Osteoblast (primary cell): ENCODE measurements around the gene MAGEA9B. TPM values are rescaled to one million over a fixed set of nuclear protein-coding genes. Genes with fewer than 3 reads are reported as not detected.
"Not testable (repeated sequence)": the region's sequence is repeated elsewhere in the genome, so short reads cannot be mapped to it uniquely, and the experiment has no call there.

ENCODE experiments used
- DNase-seq: peaks from one replicate; pipeline ENCODE4 v3.0.0; 2011; ENCODE audit warnings: low spot score, mixed read lengths; ENCODE audit not compliant: insufficient read length; ENCODE audit errors: missing footprints
- H2AFZ ChIP-seq: 2 replicates; pipeline ENCODE4 v1.6.0; 2011; ENCODE audit warnings: mild to moderate bottlenecking, low read length
- H3K27ac ChIP-seq: 2 replicates; pipeline ENCODE4 v1.5.1; 2011; ENCODE audit warnings: mild to moderate bottlenecking, low read depth, low read length, moderate library complexity
- H3K27me3 ChIP-seq: 2 replicates; pipeline ENCODE4 v1.6.0; 2012; ENCODE audit warnings: mild to moderate bottlenecking, control low read depth, inconsistent platforms, low read length, moderate library complexity; ENCODE audit not compliant: insufficient read depth
- H3K36me3 ChIP-seq: 2 replicates; pipeline ENCODE4 v1.5.1; 2011; ENCODE audit warnings: mild to moderate bottlenecking, low read length, control low read depth, moderate library complexity; ENCODE audit not compliant: insufficient read depth
- H3K4me1 ChIP-seq: 2 replicates; pipeline ENCODE4 v1.5.1; 2011; ENCODE audit warnings: mild to moderate bottlenecking, low read length, control low read depth, moderate library complexity; ENCODE audit not compliant: insufficient read depth
- H3K4me2 ChIP-seq: 2 replicates; pipeline ENCODE4 v1.6.0; 2011; ENCODE audit warnings: mild to moderate bottlenecking, low read length; ENCODE audit not compliant: insufficient read depth
- H3K4me3 ChIP-seq: fragments of 200-600 bp; sonication (generic); 3 replicates; pipeline ENCODE4 v1.5.1; 2012; ENCODE audit warnings: mild to moderate bottlenecking, low read length, inconsistent platforms; ENCODE audit not compliant: insufficient read depth
- H3K79me2 ChIP-seq: 2 replicates; pipeline ENCODE4 v1.6.0; 2012; ENCODE audit warnings: mild to moderate bottlenecking, low read length, control low read depth, inconsistent platforms; ENCODE audit not compliant: insufficient read depth
- H3K9me3 ChIP-seq: 2 replicates; pipeline ENCODE4 v1.5.1; 2011; ENCODE audit warnings: low read depth, low read length, control low read depth
- H4K20me1 ChIP-seq: 2 replicates; pipeline ENCODE4 v1.6.0; 2012; ENCODE audit warnings: mild to moderate bottlenecking, low read length, control low read depth; ENCODE audit not compliant: insufficient read depth
- total RNA-seq: library from RNA; depleted of rRNA; stranded (reverse); fragments of >200 nt; gene quantifications from 2 replicates; pipeline ENCODE4 v1.2.3, GENCODE V29; 2012
- TF ChIP-seq, protein P1 (sequence below): IDR thresholded peaks from 2 replicates; pipeline ENCODE4 v1.5.1; 2011; ENCODE audit warnings: mild to moderate bottlenecking, low read depth, low read length, moderate library complexity; ENCODE audit errors: extremely low read depth

Gene MAGEA9B
- total RNA-seq, 1 donor, result not detected

DNA sequence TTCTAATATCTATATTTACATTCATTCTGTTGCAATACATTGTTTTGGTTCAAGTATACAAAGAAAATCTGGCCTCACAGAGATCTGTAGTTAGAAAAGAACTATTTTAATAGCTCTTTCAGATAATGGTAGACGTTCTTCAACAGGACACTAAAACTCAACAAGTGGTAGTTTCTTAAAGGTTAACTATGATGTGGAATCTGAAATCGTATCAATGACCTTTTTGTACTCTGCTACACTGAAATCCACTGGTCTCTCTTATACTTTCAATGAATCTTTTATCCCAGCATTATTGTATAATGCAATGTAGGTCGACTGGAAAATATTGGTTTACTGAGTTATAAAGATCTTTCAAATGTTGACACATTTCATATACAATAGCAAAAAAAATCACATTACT is 31.6 kb upstream of the MAGEA9B start:
- Histone ChIP-seq H3K4me3 (no peak overlapping the region), H3K27ac (no peak overlapping the region), H3K4me1 (no peaks in the 10 kb centered on the region), H4K20me1 (no peaks in the 10 kb centered on the region), H3K27me3 (no peaks in the 10 kb centered on the region), H2AFZ (no peak overlapping the region), H3K9me3 (no peaks in the 10 kb centered on the region), H3K79me2 (peaks cover 27% of the 10 kb centered on the region), H3K36me3 (no peaks in the 10 kb centered on the region), H3K4me2 (no peak overlapping the region)
- TF ChIP-seq, protein P1, sequence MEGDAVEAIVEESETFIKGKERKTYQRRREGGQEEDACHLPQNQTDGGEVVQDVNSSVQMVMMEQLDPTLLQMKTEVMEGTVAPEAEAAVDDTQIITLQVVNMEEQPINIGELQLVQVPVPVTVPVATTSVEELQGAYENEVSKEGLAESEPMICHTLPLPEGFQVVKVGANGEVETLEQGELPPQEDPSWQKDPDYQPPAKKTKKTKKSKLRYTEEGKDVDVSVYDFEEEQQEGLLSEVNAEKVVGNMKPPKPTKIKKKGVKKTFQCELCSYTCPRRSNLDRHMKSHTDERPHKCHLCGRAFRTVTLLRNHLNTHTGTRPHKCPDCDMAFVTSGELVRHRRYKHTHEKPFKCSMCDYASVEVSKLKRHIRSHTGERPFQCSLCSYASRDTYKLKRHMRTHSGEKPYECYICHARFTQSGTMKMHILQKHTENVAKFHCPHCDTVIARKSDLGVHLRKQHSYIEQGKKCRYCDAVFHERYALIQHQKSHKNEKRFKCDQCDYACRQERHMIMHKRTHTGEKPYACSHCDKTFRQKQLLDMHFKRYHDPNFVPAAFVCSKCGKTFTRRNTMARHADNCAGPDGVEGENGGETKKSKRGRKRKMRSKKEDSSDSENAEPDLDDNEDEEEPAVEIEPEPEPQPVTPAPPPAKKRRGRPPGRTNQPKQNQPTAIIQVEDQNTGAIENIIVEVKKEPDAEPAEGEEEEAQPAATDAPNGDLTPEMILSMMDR, result no peak
- no peak for DNase-seq

DNA sequence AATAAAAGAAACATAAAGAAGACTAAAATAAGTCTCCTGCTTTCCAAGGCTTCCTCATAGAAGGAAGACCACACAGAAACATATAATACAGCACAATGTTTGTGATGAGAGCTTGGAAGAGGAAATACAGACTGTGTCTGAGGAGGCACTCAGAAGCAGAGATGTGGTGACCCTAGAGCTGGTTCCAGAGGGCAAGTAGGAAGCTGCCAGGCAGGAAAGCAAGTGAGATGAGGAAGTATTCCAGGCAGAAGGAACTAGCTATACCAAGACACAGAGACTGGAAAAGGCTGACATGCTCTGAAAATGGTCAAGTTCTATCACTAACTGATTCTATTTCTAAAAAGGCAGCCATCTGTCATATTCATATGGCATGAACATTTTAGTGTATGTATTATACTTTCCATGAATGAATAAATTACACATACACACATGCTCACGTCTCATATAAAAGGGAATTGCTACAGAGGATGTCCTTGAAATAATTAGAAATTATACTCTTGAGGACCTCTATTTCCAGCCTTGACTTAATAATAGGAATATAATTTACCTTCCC is 24.4 kb upstream of the MAGEA9B start:
- Histone ChIP-seq H3K4me1 (no peaks in the 10 kb centered on the region), H3K27me3 (no peaks in the 10 kb centered on the region), H4K20me1 (no peaks in the 10 kb centered on the region), H3K4me3 (no peak overlapping the region), H3K4me2 (no peak overlapping the region), H3K9me3 (no peaks in the 10 kb centered on the region), H2AFZ (no peak overlapping the region), H3K36me3 (no peaks in the 10 kb centered on the region), H3K79me2 (peaks cover 16% of the 10 kb centered on the region), H3K27ac (no peak overlapping the region)
- TF ChIP-seq, protein P1, result no peak
- DNase-seq, result no peak

DNA sequence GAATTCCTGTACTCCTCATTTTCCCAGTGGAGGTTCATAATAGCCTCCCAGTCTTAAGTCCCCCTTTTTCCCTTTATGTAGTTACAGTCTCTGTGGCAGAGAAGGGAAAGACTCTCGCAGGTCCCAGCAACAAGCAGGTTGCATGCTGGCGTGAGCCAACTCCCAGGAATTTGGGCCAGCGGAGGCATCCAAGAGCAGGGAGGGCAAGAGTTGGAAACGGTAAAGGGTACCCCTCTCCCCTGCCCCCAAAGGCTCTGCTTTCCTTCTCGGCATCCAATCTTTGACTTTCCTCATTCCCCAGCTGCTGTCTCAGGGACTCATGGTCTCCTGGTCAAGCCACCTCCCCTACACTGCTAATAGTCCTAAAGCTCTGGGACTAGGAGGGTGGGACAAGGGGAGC is 23.3 kb upstream of the MAGEA9B start:
- Histone ChIP-seq H3K9me3 (no peaks in the 10 kb centered on the region), H3K36me3 (no peaks in the 10 kb centered on the region), H3K27me3 (no peaks in the 10 kb centered on the region), H3K4me1 (no peaks in the 10 kb centered on the region), H3K79me2 (peaks cover 8% of the 10 kb centered on the region), H4K20me1 (no peaks in the 10 kb centered on the region), H2AFZ (no peak overlapping the region), H3K27ac (no peak overlapping the region), H3K4me3 (no peak overlapping the region), H3K4me2 (no peak overlapping the region)
- no peak for DNase-seq
- TF ChIP-seq, protein P1, result no peak

DNA sequence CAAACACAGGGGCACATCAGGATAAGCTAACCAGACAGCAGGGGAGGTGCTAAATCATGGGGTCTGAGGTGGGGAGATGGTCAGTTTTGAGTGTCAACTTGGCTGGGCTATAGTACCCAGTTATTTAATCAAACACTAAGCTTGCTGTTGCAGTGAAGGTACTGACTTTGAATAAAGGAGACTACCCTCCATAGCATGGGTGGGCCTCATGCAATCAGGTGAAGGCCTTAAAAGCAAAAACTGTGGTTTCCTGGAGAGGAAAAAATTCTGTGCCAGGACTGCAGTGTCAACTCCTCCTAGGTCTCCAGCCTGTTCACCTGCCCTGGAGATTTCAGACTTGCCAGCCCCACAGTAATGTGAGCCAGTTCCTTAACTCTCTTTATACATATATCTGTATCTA is 20.4 kb upstream of the MAGEA9B start:
- Histone ChIP-seq H4K20me1 (no peaks in the 10 kb centered on the region), H3K4me3 (no peak overlapping the region), H3K4me2 (no peak overlapping the region), H3K27me3 (no peaks in the 10 kb centered on the region), H3K36me3 (no peaks in the 10 kb centered on the region), H3K4me1 (no peaks in the 10 kb centered on the region), H3K9me3 (no peaks in the 10 kb centered on the region), H3K79me2 (peaks cover 2% of the 10 kb centered on the region), H2AFZ (no peak overlapping the region), H3K27ac (no peak overlapping the region)
- DNase-seq, result no peak
- TF ChIP-seq, protein P1, result no peak

DNA sequence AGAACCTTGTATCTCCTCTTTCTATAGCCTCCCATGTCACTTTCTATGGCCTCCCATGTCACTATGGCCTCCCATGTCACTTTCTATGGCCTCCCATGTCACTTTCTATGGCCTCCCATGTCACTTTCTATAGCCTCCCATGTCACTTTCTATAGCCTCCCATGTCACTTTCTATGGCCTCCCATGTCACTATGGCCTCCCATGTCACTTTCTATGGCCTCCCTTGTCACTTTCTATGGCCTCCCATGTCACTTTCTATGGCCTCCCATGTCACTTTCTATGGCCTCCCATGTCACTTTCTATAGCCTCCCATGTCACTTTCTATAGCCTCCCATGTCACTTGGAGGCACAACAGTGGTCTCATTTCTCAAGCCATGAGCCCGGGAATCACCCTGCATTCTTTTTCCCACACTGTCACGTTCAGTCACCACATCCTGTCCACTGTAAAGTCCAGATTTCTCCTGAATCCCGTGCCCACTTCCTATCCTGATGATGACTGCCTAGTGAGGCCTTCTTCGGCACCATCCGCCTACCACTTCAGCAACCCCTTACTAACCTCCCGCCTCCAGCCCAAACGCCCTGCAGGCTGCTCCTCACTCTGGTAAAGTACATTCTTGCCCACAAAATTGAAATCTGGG is 18.1 kb upstream of the MAGEA9B start:
- not testable (repeated sequence) for H4K20me1 ChIP-seq, H3K4me2 ChIP-seq, H3K27me3 ChIP-seq, H3K36me3 ChIP-seq, H3K4me1 ChIP-seq, H3K4me3 ChIP-seq, H3K79me2 ChIP-seq, DNase-seq, H3K9me3 ChIP-seq, H2AFZ ChIP-seq, H3K27ac ChIP-seq

DNA sequence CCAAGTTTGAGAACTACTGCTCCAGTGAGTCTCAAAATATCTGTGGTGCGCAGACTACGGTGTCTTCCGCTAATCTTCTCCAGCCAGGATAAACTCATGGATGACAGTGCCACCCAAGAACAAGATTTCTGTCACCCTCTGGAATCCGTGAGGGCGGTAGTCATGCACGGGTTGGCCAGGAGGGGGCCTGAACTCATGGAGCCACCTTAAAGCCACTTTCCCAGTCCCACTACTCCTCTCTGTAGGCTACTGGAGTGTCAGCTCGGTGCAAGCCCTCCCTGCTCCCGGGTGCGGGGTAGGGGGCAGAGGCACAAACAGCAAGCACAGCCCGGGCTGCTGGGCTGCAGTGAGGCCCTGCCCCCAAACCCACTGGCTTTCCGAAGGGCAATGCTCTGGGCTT is 11.3 kb upstream of the MAGEA9B start:
- H3K27me3 ChIP-seq, H3K4me2 ChIP-seq, H3K27ac ChIP-seq, DNase-seq, H4K20me1 ChIP-seq, H3K9me3 ChIP-seq, H3K79me2 ChIP-seq, H3K4me1 ChIP-seq, H3K4me3 ChIP-seq, H3K36me3 ChIP-seq, H2AFZ ChIP-seq: not testable (repeated sequence)
